Right lobe of liver (tissue), 6 donors: ENCODE results near the gene KRTAP9-7. TPM values are rescaled to one million over a fixed set of nuclear protein-coding genes. Genes with fewer than 3 reads are reported as not detected.

Experiments
- ATAC-seq, 4 donors: fragments of 200-7000 bp; cut with Tn5 transposase; one replicate each; pipeline ENCODE4 v1.9.1; 2020; ENCODE audit warnings: mild to moderate bottlenecking in 4 of 4, moderate library complexity in 4 of 4
- DNase-seq, 3 donors: peaks; one replicate each; pipeline ENCODE4 v3.0.0-alpha.2; 2020
- H3K27ac ChIP-seq, 3 donors: fragments of 200-600 bp; one replicate each; pipeline ENCODE4 v1.8.0; 2022
- H3K27me3 ChIP-seq, 2 donors: fragments of 200-600 bp; one replicate each; pipeline ENCODE4 v1.8.0; 2022
- H3K36me3 ChIP-seq, 4 donors: fragments of 200-600 bp; sonication (generic) in 1 of 4; one replicate each; pipeline versions ENCODE4 v1.5.1 to v1.8.0; 2017 to 2022; ENCODE audit warnings: control low read depth in 1 of 4
- H3K4me1 ChIP-seq, 4 donors: fragments of 200-600 bp; sonication (generic) in 1 of 4; one replicate each; pipeline versions ENCODE4 v1.5.1 to v1.8.0; 2017 to 2022; ENCODE audit warnings: control low read depth in 1 of 4
- H3K4me3 ChIP-seq, 3 donors: fragments of 200-600 bp; one replicate each; pipeline ENCODE4 v1.8.0; 2022
- H3K9me3 ChIP-seq, 4 donors: fragments of 200-600 bp; sonication (generic) in 1 of 4; one replicate each; pipeline versions ENCODE4 v1.5.1 to v1.8.0; 2017 to 2022; ENCODE audit warnings: control low read depth in 1 of 4
- POLR2A ChIP-seq: fragments of 450-650 bp; IDR thresholded peaks from one replicate; pipeline ENCODE4 v1.6.1; 2017; ENCODE audit warnings: antibody characterized with exemption, mild to moderate bottlenecking
- WGBS: methylation state at CpG from one replicate; pipeline ENCODE4 v1.1.6; 2018; ENCODE audit warnings: low coverage, low lambda C conversion rate; ENCODE audit not compliant: insufficient coverage; ENCODE audit errors: missing lambda C conversion rate; 5-methylcytosine and 5-hydroxymethylcytosine counted together
- intact Hi-C, 2 donors: fragments of 100-400 bp; cut with DNase I; formaldehyde crosslinking; loops; one replicate each; pipeline versions ENCODE4 v1.11.2 to v1.14.1; 2022
- total RNA-seq, 6 experiments: library from RNA; depleted of rRNA in 2 of 6; stranded (reverse); fragments of >200 nt in 2 of 6; fragmentation: NEBNext Ultra II Directional in 3 of 6; extraction: Animal tissue kit (Norgen Biotek cat#: 25700) in 3 of 6; gene quantifications; one replicate each; pipeline versions ENCODE4 v1.1.0 to v1.2.4, GENCODE V29; 2016 to 2023
- TF ChIP-seq, protein P1 (sequence below), 4 donors: fragments of 200-600 bp in 3 of 4; fragments of 450-650 bp in 1 of 4; IDR thresholded peaks; one replicate each; pipeline versions ENCODE4 v1.5.1 to v1.8.0; 2016 to 2022; ENCODE audit warnings: antibody characterized with exemption in 4 of 4, mild to moderate bottlenecking in 2 of 4
- donor health status: DM: no; HTN: yes; CAD: no.
- donor health status: DM: no; HTN: no; CAD: no.
- donor health status: DM: no; HTN: no; CAD: no.
- donor health status: DM: no; HTN: yes; CAD: no.
- donor health status: DM: no; HTN: yes; CAD: no.

The KRTAP9-7 gene
- total RNA-seq, 6 experiments from 2014 or later, result not detected

GRCh38 chr17:41301204-41301790, 25.8 kb downstream of the KRTAP9-7 start:
- TF ChIP-seq, protein P1, sequence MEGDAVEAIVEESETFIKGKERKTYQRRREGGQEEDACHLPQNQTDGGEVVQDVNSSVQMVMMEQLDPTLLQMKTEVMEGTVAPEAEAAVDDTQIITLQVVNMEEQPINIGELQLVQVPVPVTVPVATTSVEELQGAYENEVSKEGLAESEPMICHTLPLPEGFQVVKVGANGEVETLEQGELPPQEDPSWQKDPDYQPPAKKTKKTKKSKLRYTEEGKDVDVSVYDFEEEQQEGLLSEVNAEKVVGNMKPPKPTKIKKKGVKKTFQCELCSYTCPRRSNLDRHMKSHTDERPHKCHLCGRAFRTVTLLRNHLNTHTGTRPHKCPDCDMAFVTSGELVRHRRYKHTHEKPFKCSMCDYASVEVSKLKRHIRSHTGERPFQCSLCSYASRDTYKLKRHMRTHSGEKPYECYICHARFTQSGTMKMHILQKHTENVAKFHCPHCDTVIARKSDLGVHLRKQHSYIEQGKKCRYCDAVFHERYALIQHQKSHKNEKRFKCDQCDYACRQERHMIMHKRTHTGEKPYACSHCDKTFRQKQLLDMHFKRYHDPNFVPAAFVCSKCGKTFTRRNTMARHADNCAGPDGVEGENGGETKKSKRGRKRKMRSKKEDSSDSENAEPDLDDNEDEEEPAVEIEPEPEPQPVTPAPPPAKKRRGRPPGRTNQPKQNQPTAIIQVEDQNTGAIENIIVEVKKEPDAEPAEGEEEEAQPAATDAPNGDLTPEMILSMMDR (IDR thresholded peaks at IDR 0.05), result no peak
- no peak for TF ChIP-seq POLR2A
- no peaks in the 10 kb centered on the region for H3K36me3 ChIP-seq
- H3K9me3 ChIP-seq, result no peaks in the 10 kb centered on the region
- H3K4me1 ChIP-seq, result no peaks in the 10 kb centered on the region
- intact Hi-C loops, result no loop called here
- 51% methylated on average over 5 of the region's 5 CpGs for WGBS
- H3K4me3 ChIP-seq, result no peak overlapping the region
- DNase-seq (no peak), ATAC-seq (no peak)
- H3K27ac ChIP-seq, result no peak overlapping the region
- H3K27me3 ChIP-seq, result no peaks in the 10 kb centered on the region

DNA sequence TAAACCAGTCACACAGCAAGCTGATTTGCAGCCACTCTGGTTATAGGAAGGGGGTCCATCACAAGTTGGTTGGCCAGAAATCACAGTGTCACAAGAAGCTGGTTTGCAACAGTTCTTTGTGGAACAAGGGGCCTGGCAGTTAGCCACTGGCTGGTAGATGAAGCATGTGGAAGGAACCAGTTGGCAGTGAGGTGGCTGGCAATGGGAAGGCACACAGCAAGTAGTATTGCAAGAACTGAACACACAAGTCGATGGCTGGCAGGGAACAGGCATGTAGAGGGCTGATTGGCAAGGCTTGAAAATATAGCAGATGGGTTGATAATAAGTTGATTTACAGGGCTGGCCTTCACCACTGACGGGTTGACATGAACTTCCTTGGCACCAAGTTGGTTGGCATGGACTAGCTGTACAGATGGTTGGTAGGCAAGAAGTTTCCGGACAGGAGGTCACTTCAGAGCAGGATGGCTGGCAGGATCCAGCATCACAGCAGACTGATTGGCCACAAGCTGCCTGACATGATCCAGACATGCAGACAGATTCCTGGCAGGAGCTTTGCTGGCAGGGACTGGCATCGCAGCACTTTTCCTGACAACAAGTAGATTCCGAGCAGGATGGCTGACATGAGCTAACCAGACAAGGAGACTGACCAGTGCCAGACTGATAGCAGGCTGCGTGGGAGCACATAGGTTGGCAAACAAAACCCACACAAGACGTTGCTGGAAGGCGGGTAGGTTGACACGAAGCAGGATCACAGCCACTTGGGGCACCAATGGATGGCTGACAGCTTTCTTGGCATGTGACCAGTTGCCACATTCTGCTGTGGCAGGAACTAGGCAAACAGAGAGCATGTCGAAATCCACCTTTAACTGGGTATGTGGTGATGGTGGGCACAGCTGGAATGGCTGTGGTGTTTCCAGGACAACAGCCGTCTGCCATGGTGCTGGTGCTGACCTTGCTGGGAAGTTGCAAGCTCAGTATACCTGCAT, 26.7 kb downstream of the KRTAP9-7 start, which contains the start of gene KRTAP29-1:
KRTAP29-1 (minus strand) TSS at position 936 of the 986 bp plus-strand sequence; CDS start at position 936, 0 bp downstream.
- TF ChIP-seq POLR2A, result no peak
- TF ChIP-seq, protein P1 (IDR thresholded peaks at IDR 0.05), result no peak
- ATAC-seq (no peak), DNase-seq (no peak)
- Histone ChIP-seq H3K27ac (no peak within 1 kb of the TSS), H3K4me3 (no peak within 1 kb of the TSS), H3K9me3 (no peaks in the 10 kb centered on the region), H3K27me3 (no peaks in the 10 kb centered on the region), H3K36me3 (no peaks in the 10 kb centered on the region), H3K4me1 (no peaks in the 10 kb centered on the region)
- intact Hi-C loops, result no loop called here
- WGBS, result 44% methylated on average over 7 of the region's 11 CpGs

GRCh38 chr17:41302981-41303380, 27.5 kb downstream of the KRTAP9-7 start:
- Histone ChIP-seq H3K36me3 (no peaks in the 10 kb centered on the region), H3K9me3 (no peaks in the 10 kb centered on the region), H3K27ac (no peak overlapping the region), H3K4me3 (no peak overlapping the region), H3K27me3 (no peaks in the 10 kb centered on the region), H3K4me1 (no peaks in the 10 kb centered on the region)
- intact Hi-C loops, result no loop called here
- ATAC-seq, result no peak
- WGBS, result 36% methylated on average over 2 of the region's 4 CpGs
- TF ChIP-seq, protein P1 (IDR thresholded peaks at IDR 0.05), result no peak
- TF ChIP-seq POLR2A, result no peak
- no peak for DNase-seq

GRCh38 chr17:41304091-41304490, 28.6 kb downstream of the KRTAP9-7 start:
- Histone ChIP-seq H3K4me3 (no peak overlapping the region), H3K4me1 (no peaks in the 10 kb centered on the region), H3K9me3 (no peaks in the 10 kb centered on the region), H3K27me3 (no peaks in the 10 kb centered on the region), H3K36me3 (no peaks in the 10 kb centered on the region), H3K27ac (no peak overlapping the region)
- TF ChIP-seq, protein P1 (IDR thresholded peaks at IDR 0.05), result no peak
- no peak for TF ChIP-seq POLR2A
- ATAC-seq (no peak), DNase-seq (no peak)
- 73% methylated on average over 12 of the region's 12 CpGs for WGBS
- intact Hi-C loops, result no loop called here
